H1 (cell line): ENCODE results near the gene MYL5. TPM values are rescaled to one million over a fixed set of nuclear protein-coding genes. Genes with fewer than 3 reads are reported as not detected.

Source experiments
- CTCF ChIA-PET: fragments of 300-600 bp; sonication (Branson Sonifier 250); formaldehyde crosslinking; loops from one replicate; lab custom pipeline; 2021; ENCODE audit not compliant: partially characterized antibody; lab: Charles Lee
- POLR2A ChIA-PET: fragments of 300-600 bp; sonication (Branson Sonifier 250); formaldehyde crosslinking; loops from one replicate; lab custom pipeline; 2021; ENCODE audit warnings: inconsistent platforms; ENCODE audit not compliant: partially characterized antibody; lab: Charles Lee
- DNase-seq, 2 experiments: peaks; one replicate each; pipeline versions ENCODE4 v3.0.0 to v3.0.0-alpha.2; 2010 to 2022; ENCODE audit warnings: low spot score in 2 of 2, low read depth in 1 of 2, mixed read lengths in 1 of 2
- FAIRE-seq: peaks from 2 replicates; lab custom pipeline; 2011; peaks lifted over from hg19 to GRCh38; lab: Jason Lieb, UNC
- H2AFZ ChIP-seq: 2 replicates; pipeline ENCODE4 v1.8.1; 2012; ENCODE audit warnings: low read length, inconsistent platforms
- H2AK5ac ChIP-seq: 2 replicates; pipeline ENCODE4 v1.6.1; 2013; ENCODE audit warnings: low read depth, low read length
- H2BK120ac ChIP-seq: replicated peaks from 2 replicates; pipeline ENCODE3; 2013; ENCODE audit warnings: low read depth, low read length, inconsistent platforms
- H2BK12ac ChIP-seq: 2 replicates; pipeline ENCODE4 v1.6.1; 2013; ENCODE audit warnings: low read depth, low read length
- H2BK15ac ChIP-seq: 2 replicates; pipeline ENCODE4 v1.6.1; 2013; ENCODE audit warnings: low read length
- H2BK20ac ChIP-seq: 2 replicates; pipeline ENCODE4 v1.6.1; 2013; ENCODE audit warnings: low read length
- H2BK5ac ChIP-seq: 2 replicates; pipeline ENCODE4 v1.6.1; 2013; ENCODE audit warnings: low read depth, low read length
- H3K14ac ChIP-seq: 2 replicates; pipeline ENCODE4 v1.6.1; 2013; ENCODE audit warnings: inconsistent platforms; ENCODE audit not compliant: insufficient read length
- H3K18ac ChIP-seq: 2 replicates; pipeline ENCODE4 v1.6.1; 2013; ENCODE audit warnings: low read length; ENCODE audit errors: extremely low read depth
- H3K23ac ChIP-seq: 2 replicates; pipeline ENCODE4 v1.6.1; 2013; ENCODE audit warnings: inconsistent platforms; ENCODE audit not compliant: insufficient read length
- H3K23me2 ChIP-seq: 2 replicates; pipeline ENCODE4 v1.6.1; 2013; ENCODE audit warnings: low read depth, low read length
- H3K27ac ChIP-seq: 2 replicates; pipeline ENCODE4 v1.6.1; 2011; ENCODE audit warnings: low read depth, low read length, inconsistent platforms
- H3K27me3 ChIP-seq, 4 experiments: replicated peaks in 1 of 4; 1 replicate in 1 of 4; 2 replicates in 3 of 4; pipeline versions ENCODE4 v1.6.1 to v1.8.1; 2011 to 2013; ENCODE audit warnings: low read length in 3 of 4, mild to moderate bottlenecking in 3 of 4, inconsistent platforms in 2 of 4, mixed read lengths in 2 of 4, moderate library complexity in 1 of 4; ENCODE audit not compliant: control insufficient read depth in 3 of 4, insufficient read depth in 3 of 4; ENCODE audit errors: extremely low read depth in 1 of 4
- H3K36me3 ChIP-seq, 4 experiments: 2 replicates each; pipeline versions ENCODE4 v1.6.1 to v1.8.1; 2011 to 2013; ENCODE audit warnings: mild to moderate bottlenecking in 4 of 4, low read length in 3 of 4, moderate library complexity in 2 of 4, control low read depth in 1 of 4, inconsistent platforms in 1 of 4; ENCODE audit not compliant: insufficient read depth in 4 of 4, control insufficient read depth in 2 of 4
- H3K4ac ChIP-seq: replicated peaks from 2 replicates; pipeline ENCODE3; 2013; ENCODE audit warnings: low read length, low read depth, mixed read lengths, inconsistent platforms; ENCODE audit not compliant: insufficient read length
- H3K4me1 ChIP-seq, 4 experiments: replicated peaks in 1 of 4; 1 replicate in 1 of 4; 2 replicates in 3 of 4; pipeline versions ENCODE4 v1.6.1 to v1.8.1; 2011 to 2013; ENCODE audit warnings: low read length in 3 of 4, inconsistent platforms in 2 of 4, mixed read lengths in 1 of 4; ENCODE audit not compliant: insufficient read depth in 4 of 4, control insufficient read depth in 3 of 4
- H3K4me2 ChIP-seq, 2 experiments: 2 replicates each; pipeline versions ENCODE4 v1.6.1 to v1.8.1; 2011 to 2013; ENCODE audit warnings: low read depth in 2 of 2, low read length in 2 of 2, control low read depth in 1 of 2, inconsistent platforms in 1 of 2, mild to moderate bottlenecking in 1 of 2; ENCODE audit not compliant: insufficient read depth in 1 of 2
- H3K4me3 ChIP-seq, 4 experiments: fragments of 200-600, 300-600 bp in 1 of 4; sonication (generic), shearing (Covaris generic), sonication (Bioruptor Twin) in 1 of 4; 2 replicates each; pipeline versions ENCODE4 v1.5.1 to v1.8.1; 2011 to 2016; ENCODE audit warnings: low read length in 4 of 4, low read depth in 3 of 4, control low read depth in 2 of 4, inconsistent platforms in 2 of 4, mild to moderate bottlenecking in 2 of 4, mixed read lengths in 1 of 4, moderate library complexity in 1 of 4; ENCODE audit not compliant: insufficient read depth in 2 of 4; ENCODE audit errors: extremely low read depth in 1 of 4
- H3K56ac ChIP-seq: replicated peaks from 2 replicates; pipeline ENCODE3; 2013; ENCODE audit warnings: low read depth, mild to moderate bottlenecking, mixed read lengths, low read length, inconsistent platforms; ENCODE audit not compliant: insufficient read length
- H3K79me1 ChIP-seq: 2 replicates; pipeline ENCODE4 v1.6.1; 2013; ENCODE audit warnings: low read depth, low read length, control low read depth
- H3K79me2 ChIP-seq, 2 experiments: 2 replicates each; pipeline versions ENCODE4 v1.6.1 to v1.8.1; 2012 to 2013; ENCODE audit warnings: low read length in 2 of 2, mild to moderate bottlenecking in 2 of 2, inconsistent platforms in 1 of 2; ENCODE audit not compliant: insufficient read depth in 2 of 2, control insufficient read depth in 1 of 2
- H3K9ac ChIP-seq, 4 experiments: replicated peaks in 1 of 4; 1 replicate in 1 of 4; 2 replicates in 3 of 4; pipeline versions ENCODE4 v1.6.1 to v1.8.1; 2011 to 2013; ENCODE audit warnings: low read depth in 3 of 4, low read length in 3 of 4, control low read depth in 2 of 4, mild to moderate bottlenecking in 2 of 4, moderate library complexity in 2 of 4, inconsistent platforms in 1 of 4; ENCODE audit errors: extremely low read depth in 1 of 4
- H3K9me3 ChIP-seq, 2 experiments: 2 replicates each; pipeline versions ENCODE4 v1.6.1 to v1.8.1; 2012 to 2013; ENCODE audit warnings: mild to moderate bottlenecking in 2 of 2, moderate library complexity in 2 of 2, control low read depth in 1 of 2, inconsistent platforms in 1 of 2, low read depth in 1 of 2, low read length in 1 of 2, mixed read lengths in 1 of 2; ENCODE audit not compliant: insufficient read depth in 2 of 2
- H4K20me1 ChIP-seq, 2 experiments: replicated peaks in 1 of 2; 2 replicates each; pipeline versions ENCODE3 to v1.8.1; 2011 to 2013; ENCODE audit warnings: inconsistent platforms in 2 of 2, low read length in 2 of 2, mild to moderate bottlenecking in 1 of 2; ENCODE audit not compliant: insufficient read depth in 2 of 2, control insufficient read depth in 1 of 2
- H4K5ac ChIP-seq: 2 replicates; pipeline ENCODE4 v1.6.1; 2013; ENCODE audit warnings: low read length, low read depth, mixed read lengths, inconsistent platforms; ENCODE audit not compliant: insufficient read length
- H4K8ac ChIP-seq: 2 replicates; pipeline ENCODE4 v1.8.0; 2013; ENCODE audit warnings: mild to moderate bottlenecking, moderate library complexity, low read length, inconsistent platforms; ENCODE audit not compliant: insufficient read depth; ENCODE audit errors: extremely low read depth
- H4K91ac ChIP-seq: replicated peaks from 2 replicates; pipeline ENCODE3; 2013; ENCODE audit warnings: low read length, mixed read lengths, inconsistent platforms; ENCODE audit not compliant: insufficient read length
- ASH2L ChIP-seq: fragments of 200-600, 300-600 bp; sonication (generic); IDR thresholded peaks from one replicate; pipeline ENCODE4 v1.7.1; 2017; ENCODE audit warnings: low read length
- CBX5 ChIP-seq: fragments of 300-800, 300-1000 bp; sonication (generic); IDR thresholded peaks from 2 replicates; pipeline ENCODE4 v1.7.1; 2016; ENCODE audit warnings: antibody characterized with exemption, low read length, low read depth
- CBX8 ChIP-seq: fragments of 300-800, 300-1000 bp; sonication (generic); IDR thresholded peaks from 2 replicates; pipeline ENCODE4 v1.7.1; 2016; ENCODE audit warnings: low read depth, low read length, borderline replicate concordance
- CEBPB ChIP-seq: IDR thresholded peaks from 2 replicates; pipeline ENCODE4 v1.6.1; 2012; ENCODE audit warnings: low read depth, low read length
- CHD2 ChIP-seq: IDR thresholded peaks from 2 replicates; pipeline ENCODE4 v1.6.1; 2012; ENCODE audit warnings: low read length, improper control_type of control experiment
- CREB1 ChIP-seq: IDR thresholded peaks from 2 replicates; pipeline ENCODE4 v1.6.1; 2012; ENCODE audit warnings: inconsistent platforms
- EP300 ChIP-seq, 2 experiments: IDR thresholded peaks; 1 replicate in 1 of 2; 2 replicates in 1 of 2; pipeline ENCODE4 v1.6.1; 2011 to 2012; ENCODE audit warnings: low read depth in 2 of 2, low read length in 2 of 2, mild to moderate bottlenecking in 2 of 2, borderline replicate concordance in 1 of 2, inconsistent platforms in 1 of 2, moderate library complexity in 1 of 2
- GABPA ChIP-seq: IDR thresholded peaks from 2 replicates; pipeline ENCODE4 v1.6.1; 2011; ENCODE audit warnings: mild to moderate bottlenecking, low read length, moderate library complexity, borderline replicate concordance; ENCODE audit not compliant: insufficient read depth
- JUND ChIP-seq: IDR thresholded peaks from 2 replicates; pipeline ENCODE4 v1.6.1; 2011; ENCODE audit warnings: mild to moderate bottlenecking, improper control_type of control experiment, low read length
- SP1 ChIP-seq: IDR thresholded peaks from 2 replicates; pipeline ENCODE4 v1.6.1; 2011; ENCODE audit warnings: low read depth, low read length
- SP4 ChIP-seq: IDR thresholded peaks from 2 replicates; pipeline ENCODE4 v1.6.1; 2012; ENCODE audit warnings: low read length, inconsistent platforms
- TCF12 ChIP-seq: IDR thresholded peaks from 2 replicates; pipeline ENCODE4 v1.6.1; 2011; ENCODE audit warnings: low read depth, mild to moderate bottlenecking, low read length
- TEAD4 ChIP-seq: IDR thresholded peaks from 2 replicates; pipeline ENCODE4 v1.6.1; 2012; ENCODE audit warnings: low read depth, low read length, inconsistent platforms, mixed read lengths
- WGBS, 2 experiments: shearing (Covaris generic) in 1 of 2; methylation state at CpG; one replicate each; pipeline versions ENCODE4 v1.1.6 to v1.1.7; 2013 to 2015; ENCODE audit warnings: low lambda C conversion rate in 2 of 2, mixed read lengths in 2 of 2, inconsistent platforms in 1 of 2, low coverage in 1 of 2, missing lambda C conversion rate in 1 of 2; ENCODE audit not compliant: insufficient replicate concordance in 2 of 2, insufficient coverage in 1 of 2, insufficient read length in 1 of 2; ENCODE audit errors: extremely low coverage in 1 of 2, missing lambda C conversion rate in 1 of 2; 5-methylcytosine and 5-hydroxymethylcytosine counted together
- polyA plus RNA-seq, 7 experiments: library from polyadenylated mRNA; depleted of rRNA in 3 of 7; stranded (reverse) in 5 of 7; unstranded in 2 of 7; fragments of >200 nt in 5 of 7; fragments of 200-250 nt in 2 of 7; gene quantifications; 1 replicate in 5 of 7; 2 replicates in 1 of 7; 4 replicates in 1 of 7; pipeline versions ENCODE4 v1.2.1 to v1.2.3, GENCODE V29; 2011 to 2013; ENCODE audit warnings: missing spikeins in 2 of 7, mixed read lengths in 2 of 7
- total RNA-seq: library from RNA; stranded (reverse); fragmentation: NEBNext Ultra II Directional; extraction: Animal tissue kit (Norgen Biotek cat#: 25700); gene quantifications from 2 replicates; pipeline ENCODE4 v1.2.1, GENCODE V29; 2021

The MYL5 gene
- total and polyA plus RNA-seq, 2 of the 8 experiments (the other 6 are each of a cell fraction or from before 2014, with no cell fraction given), result 5.7 to 6.8 TPM

DNA sequence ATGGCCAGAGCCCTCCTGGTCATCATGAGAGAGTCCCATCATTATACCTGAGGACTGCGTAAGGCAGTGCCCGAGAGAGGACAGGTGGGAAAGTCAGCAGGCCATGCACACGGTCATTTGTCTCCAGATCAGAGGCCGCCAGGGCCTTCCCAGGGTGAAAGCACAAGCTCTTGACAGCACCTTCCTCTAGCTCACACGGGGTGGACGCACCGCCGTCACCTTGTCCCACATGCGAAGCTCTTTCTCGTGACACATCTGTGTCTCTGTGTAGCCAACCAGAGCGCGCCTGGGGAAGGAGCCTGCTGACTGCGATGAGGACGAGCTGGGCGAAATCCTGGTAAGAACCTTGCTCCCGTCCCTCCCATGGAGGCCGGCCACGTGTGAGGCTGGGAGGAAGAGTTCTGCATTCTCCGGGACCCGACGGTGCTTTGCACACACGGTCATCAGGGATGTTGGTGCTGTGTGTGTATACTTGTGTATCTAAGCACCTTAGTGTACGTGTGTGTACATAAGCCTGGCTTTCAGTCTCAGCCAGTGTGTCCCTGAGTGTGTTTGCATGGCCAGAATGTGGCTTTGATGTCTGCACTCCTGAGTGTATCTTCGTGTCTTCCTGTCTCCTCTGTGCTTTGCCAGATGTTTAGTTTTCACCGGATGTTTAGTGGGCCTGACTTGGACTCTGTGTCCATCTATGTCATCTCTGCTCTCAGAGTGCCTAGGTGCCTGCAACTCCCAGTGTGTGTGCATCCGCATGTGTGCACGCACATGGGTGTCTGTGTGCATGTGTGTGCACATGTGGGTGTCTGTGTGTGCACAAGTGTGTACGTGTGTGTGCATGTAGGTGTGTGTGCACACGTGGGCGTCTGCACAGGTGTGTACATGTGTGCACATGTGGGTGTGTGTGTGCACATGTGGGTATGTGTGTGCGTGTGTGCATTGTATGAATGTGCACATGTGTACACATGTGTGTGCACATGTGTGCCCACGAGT is 15.4 kb upstream of the MYL5 start:
- H3K36me3 ChIP-seq, result no peaks in the 10 kb centered on the region; a peak in 1 of 8 replicates
- H3K79me2 ChIP-seq, result no peaks in the 10 kb centered on the region
- H3K56ac ChIP-seq, result no peak overlapping the region
- no peak overlapping the region for H2BK120ac ChIP-seq
- H4K5ac ChIP-seq, result no peak overlapping the region
- H2BK15ac ChIP-seq, result no peak overlapping the region
- no peak overlapping the region for H3K14ac ChIP-seq
- H2BK12ac ChIP-seq, result no peak overlapping the region; the same call in 1 of the 2 replicates
- no peak for FAIRE-seq
- H3K23ac ChIP-seq, result no peak overlapping the region
- no peak overlapping the region for H2BK20ac ChIP-seq
- DNase-seq, result no peak
- ChIA-PET POLR2A (interaction anchor here (1.0 to 1.4 kb wide), 2 partner anchors 10 to 15 kb away, joined by 4 to 5 read pairs; partner anchors contain the start of genes ATP5ME and MYL5), CTCF (interaction anchor here (1.0 kb wide), 1 partner anchor 15 kb away, joined by 3 read pairs; the partner anchor contains the start of genes ATP5ME and MYL5)
- H2AK5ac ChIP-seq, result no peak overlapping the region
- peaks cover 0 to 2% (median 0%) of the 10 kb centered on the region in 4 experiments; a peak in 1 of 7 replicates for H3K27me3 ChIP-seq
- no peak overlapping the region for H3K18ac ChIP-seq
- no peaks in the 10 kb centered on the region for H3K79me1 ChIP-seq
- H3K4me1 ChIP-seq, result no peaks in the 10 kb centered on the region
- no peaks in the 10 kb centered on the region for H3K9me3 ChIP-seq
- no peak overlapping the region for H4K91ac ChIP-seq
- H3K27ac ChIP-seq, result no peak overlapping the region
- H3K4me2 ChIP-seq, result no peak overlapping the region
- peaks cover 7% of the 10 kb centered on the region; the same call in 1 of the 2 replicates for H3K23me2 ChIP-seq
- peak overlapping the region; percentile 18; the same call in 1 of the 2 replicates for H4K8ac ChIP-seq
- H2AFZ ChIP-seq, result no peak overlapping the region
- no peak overlapping the region for H3K4me3 ChIP-seq
- 92% methylated on average over 28 of the region's 32 CpGs; no CpG with 5 or more reads in 1 of the 2 experiments for WGBS, 2 experiments
- no peak overlapping the region; a peak in 1 of 7 replicates for H3K9ac ChIP-seq
- H3K4ac ChIP-seq, result no peak overlapping the region
- no peak overlapping the region; the same call in 1 of the 2 replicates for H2BK5ac ChIP-seq
- peaks cover 0 to 22% of the 10 kb centered on the region in 2 experiments for H4K20me1 ChIP-seq
- TF ChIP-seq SP4, result no peak
- TF ChIP-seq TCF12, result no peak
- no peak for TF ChIP-seq TEAD4
- TF ChIP-seq GABPA, result no peak
- TF ChIP-seq SP1, result no peak
- no peak for TF ChIP-seq CHD2
- TF ChIP-seq JUND, result no peak
- TF ChIP-seq CEBPB, result no peak
- TF ChIP-seq EP300 (IDR thresholded peaks at IDR 0.05; ENCODE audit: borderline replicate concordance in 1 of 2, low read depth in 2 of 2, low read length in 2 of 2), result no peak
- TF ChIP-seq CBX8, result no peak
- no peak for TF ChIP-seq ASH2L
- TF ChIP-seq CREB1, result no peak
- no peak for TF ChIP-seq CBX5
